WTC11 (cell line): ENCODE data around the gene RERG. TPM values are rescaled to one million over a fixed set of nuclear protein-coding genes. Genes with fewer than 3 reads are reported as not detected.

Experiments used
- ATAC-seq: fragments of 200-7000 bp; cut with Tn5 transposase; 2 replicates; pipeline ENCODE4 v1.10.0; 2021; ENCODE audit warnings: mild to moderate bottlenecking, moderate library complexity
- CTCF ChIA-PET: fragments of 300-600 bp; sonication (Branson Sonifier 250); formaldehyde crosslinking; loops from one replicate; lab custom pipeline; 2021; ENCODE audit warnings: antibody characterized with exemption; lab: Charles Lee
- POLR2A ChIA-PET: fragments of 350-600 bp; sonication (Branson Sonifier 250); formaldehyde crosslinking; loops from one replicate; lab custom pipeline; 2021; ENCODE audit warnings: antibody characterized with exemption; lab: Charles Lee
- DNase-seq: peaks from one replicate; pipeline ENCODE4 v3.0.0; 2021; ENCODE audit warnings: low spot score
- H3K27ac Mint-ChIP-seq: 2 replicates; pipeline ENCODE4 v1.8.0; 2021; ENCODE audit warnings: mixed read lengths
- H3K27me3 Mint-ChIP-seq: 2 replicates; pipeline ENCODE4 v1.8.0; 2021; ENCODE audit warnings: low read depth, mild to moderate bottlenecking, moderate library complexity, mixed read lengths
- H3K36me3 Mint-ChIP-seq: 2 replicates; pipeline ENCODE4 v1.8.0; 2021; ENCODE audit warnings: mixed read lengths
- H3K4me1 Mint-ChIP-seq: 2 replicates; pipeline ENCODE4 v1.8.0; 2022; ENCODE audit warnings: mixed read lengths
- H3K4me3 Mint-ChIP-seq: 2 replicates; pipeline ENCODE4 v1.8.0; 2021; ENCODE audit warnings: mild to moderate bottlenecking, moderate library complexity, mixed read lengths
- H3K9me3 Mint-ChIP-seq: 2 replicates; pipeline ENCODE4 v1.8.0; 2021; ENCODE audit warnings: mixed read lengths
- ATF1 ChIP-seq: sonication (generic); formaldehyde crosslinking; IDR thresholded peaks from 2 replicates; pipeline ENCODE4 v1.8.1; 2023; ENCODE audit warnings: mild to moderate bottlenecking, moderate library complexity, missing genetic modification reagents
- CBFB ChIP-seq: sonication (generic); formaldehyde crosslinking; IDR thresholded peaks from 2 replicates; pipeline ENCODE4 v1.8.1; 2022; ENCODE audit warnings: mild to moderate bottlenecking, low read depth, missing genetic modification reagents
- CDX4 ChIP-seq: fragments of 250-450 bp; sonication (Bioruptor Pico); IDR thresholded peaks from 2 replicates; pipeline ENCODE4 v1.9.0; 2021; ENCODE audit warnings: moderate library complexity, mild to moderate bottlenecking, inconsistent platforms, borderline replicate concordance
- CREB1 ChIP-seq: sonication (generic); formaldehyde crosslinking; IDR thresholded peaks from 2 replicates; pipeline ENCODE4 v1.8.0; 2023; ENCODE audit warnings: mild to moderate bottlenecking, missing genetic modification reagents
- E2F4 ChIP-seq: sonication (generic); formaldehyde crosslinking; IDR thresholded peaks from 2 replicates; pipeline ENCODE4 v1.8.1; 2022; ENCODE audit warnings: low read depth, mild to moderate bottlenecking, moderate library complexity, missing genetic modification reagents, borderline replicate concordance
- ELF4 ChIP-seq: sonication (generic); formaldehyde crosslinking; IDR thresholded peaks from 2 replicates; pipeline ENCODE4 v1.8.1; 2022; ENCODE audit warnings: low read depth, mild to moderate bottlenecking, moderate library complexity, missing genetic modification reagents
- ERG ChIP-seq: fragments of 250-450 bp; sonication (Bioruptor Pico); IDR thresholded peaks from 2 replicates; pipeline ENCODE4 v1.8.0; 2021; ENCODE audit warnings: mild to moderate bottlenecking
- FOXJ3 ChIP-seq: sonication (generic); formaldehyde crosslinking; IDR thresholded peaks from 2 replicates; pipeline ENCODE4 v1.9.0; 2021; ENCODE audit warnings: missing genetic modification reagents, mild to moderate bottlenecking, borderline replicate concordance
- FOXP4 ChIP-seq: sonication (generic); formaldehyde crosslinking; IDR thresholded peaks from 2 replicates; pipeline ENCODE4 v1.8.0; 2022; ENCODE audit warnings: mild to moderate bottlenecking, missing genetic modification reagents
- GRHL2 ChIP-seq: fragments of 250-450 bp; sonication (Bioruptor Pico); IDR thresholded peaks from 2 replicates; pipeline ENCODE4 v1.8.0; 2022; ENCODE audit warnings: mild to moderate bottlenecking, moderate library complexity; ENCODE audit not compliant: insufficient replicate concordance, severe bottlenecking
- HMGA2 ChIP-seq: fragments of 250-450 bp; sonication (Bioruptor Pico); IDR thresholded peaks from 2 replicates; pipeline ENCODE4 v1.4.0; 2021; ENCODE audit warnings: mild to moderate bottlenecking, moderate library complexity
- NR2C2 ChIP-seq: sonication (generic); formaldehyde crosslinking; IDR thresholded peaks from 2 replicates; pipeline ENCODE4 v1.8.0; 2022; ENCODE audit warnings: mild to moderate bottlenecking, missing genetic modification reagents
- OVOL2 ChIP-seq: fragments of 250-450 bp; sonication (Bioruptor Pico); IDR thresholded peaks from 2 replicates; pipeline ENCODE4 v1.9.0; 2021; ENCODE audit warnings: mild to moderate bottlenecking, borderline replicate concordance
- TEAD4 ChIP-seq: sonication (generic); formaldehyde crosslinking; IDR thresholded peaks from 2 replicates; pipeline ENCODE4 v1.8.0; 2022; ENCODE audit warnings: mild to moderate bottlenecking, missing genetic modification reagents
- ZNF281 ChIP-seq: sonication (generic); formaldehyde crosslinking; IDR thresholded peaks from 2 replicates; pipeline ENCODE4 v1.8.0; 2023; ENCODE audit warnings: mild to moderate bottlenecking, missing genetic modification reagents
- ZNF532 ChIP-seq: fragments of 250-450 bp; sonication (Bioruptor Pico); IDR thresholded peaks from 2 replicates; pipeline ENCODE4 v1.9.0; 2021; ENCODE audit warnings: mild to moderate bottlenecking, borderline replicate concordance
- total RNA-seq: library from RNA; stranded (reverse); gene quantifications from 3 replicates; pipeline ENCODE4 v1.2.3, GENCODE V29; 2021
- TF ChIP-seq, protein P1 (sequence below): sonication (generic); formaldehyde crosslinking; conservative IDR thresholded peaks from 2 replicates; pipeline ENCODE4 v1.8.1; 2023; ENCODE audit warnings: mild to moderate bottlenecking, low read depth, missing genetic modification reagents, moderate library complexity
- TF ChIP-seq, protein P2 (sequence below): sonication (generic); formaldehyde crosslinking; IDR thresholded peaks from 2 replicates; pipeline ENCODE4 v1.8.1; 2022; ENCODE audit warnings: mild to moderate bottlenecking, moderate library complexity, missing genetic modification reagents

Gene RERG
- total RNA-seq, 1 experiment from 2014 or later, result 0.28 TPM

- H3K9me3 Mint-ChIP-seq, result no peaks in the 10 kb centered on the region
- no peak overlapping the region for H3K4me3 Mint-ChIP-seq
- H3K27me3 Mint-ChIP-seq, result no peaks in the 10 kb centered on the region
- no peak for TF ChIP-seq CREB1
- TF ChIP-seq ZNF281 (CRISPR knock-in tag), result no peak
- TF ChIP-seq, protein P1, sequence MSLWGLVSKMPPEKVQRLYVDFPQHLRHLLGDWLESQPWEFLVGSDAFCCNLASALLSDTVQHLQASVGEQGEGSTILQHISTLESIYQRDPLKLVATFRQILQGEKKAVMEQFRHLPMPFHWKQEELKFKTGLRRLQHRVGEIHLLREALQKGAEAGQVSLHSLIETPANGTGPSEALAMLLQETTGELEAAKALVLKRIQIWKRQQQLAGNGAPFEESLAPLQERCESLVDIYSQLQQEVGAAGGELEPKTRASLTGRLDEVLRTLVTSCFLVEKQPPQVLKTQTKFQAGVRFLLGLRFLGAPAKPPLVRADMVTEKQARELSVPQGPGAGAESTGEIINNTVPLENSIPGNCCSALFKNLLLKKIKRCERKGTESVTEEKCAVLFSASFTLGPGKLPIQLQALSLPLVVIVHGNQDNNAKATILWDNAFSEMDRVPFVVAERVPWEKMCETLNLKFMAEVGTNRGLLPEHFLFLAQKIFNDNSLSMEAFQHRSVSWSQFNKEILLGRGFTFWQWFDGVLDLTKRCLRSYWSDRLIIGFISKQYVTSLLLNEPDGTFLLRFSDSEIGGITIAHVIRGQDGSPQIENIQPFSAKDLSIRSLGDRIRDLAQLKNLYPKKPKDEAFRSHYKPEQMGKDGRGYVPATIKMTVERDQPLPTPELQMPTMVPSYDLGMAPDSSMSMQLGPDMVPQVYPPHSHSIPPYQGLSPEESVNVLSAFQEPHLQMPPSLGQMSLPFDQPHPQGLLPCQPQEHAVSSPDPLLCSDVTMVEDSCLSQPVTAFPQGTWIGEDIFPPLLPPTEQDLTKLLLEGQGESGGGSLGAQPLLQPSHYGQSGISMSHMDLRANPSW (CRISPR knock-in tag), result no peak
- TF ChIP-seq FOXJ3, result no peak
- TF ChIP-seq ATF1 (CRISPR knock-in tag), result no peak
- TF ChIP-seq HMGA2 (CRISPR knock-in tag), result no peak
- no peak for TF ChIP-seq NR2C2 (CRISPR knock-in tag)
- TF ChIP-seq ERG, result no peak
- no peak for TF ChIP-seq GRHL2 (CRISPR knock-in tag)
- TF ChIP-seq E2F4 (CRISPR knock-in tag), result no peak
- no peak for TF ChIP-seq TEAD4 (CRISPR knock-in tag)
- TF ChIP-seq OVOL2, result no peak
- no peak for TF ChIP-seq CBFB (CRISPR knock-in tag)
- no peak for TF ChIP-seq FOXP4 (CRISPR knock-in tag)
- TF ChIP-seq, protein P2, sequence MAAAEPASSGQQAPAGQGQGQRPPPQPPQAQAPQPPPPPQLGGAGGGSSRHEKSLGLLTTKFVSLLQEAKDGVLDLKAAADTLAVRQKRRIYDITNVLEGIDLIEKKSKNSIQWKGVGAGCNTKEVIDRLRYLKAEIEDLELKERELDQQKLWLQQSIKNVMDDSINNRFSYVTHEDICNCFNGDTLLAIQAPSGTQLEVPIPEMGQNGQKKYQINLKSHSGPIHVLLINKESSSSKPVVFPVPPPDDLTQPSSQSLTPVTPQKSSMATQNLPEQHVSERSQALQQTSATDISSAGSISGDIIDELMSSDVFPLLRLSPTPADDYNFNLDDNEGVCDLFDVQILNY (CRISPR knock-in tag), result no peak
- no peak for TF ChIP-seq CDX4 (CRISPR knock-in tag)
- no peak for TF ChIP-seq ELF4 (CRISPR knock-in tag)
- TF ChIP-seq ZNF532 (CRISPR knock-in tag), result no peak
- DNase-seq, result no peak
- ChIA-PET POLR2A (no interaction called here), CTCF (no interaction called here)
- no peak overlapping the region for H3K27ac Mint-ChIP-seq
- H3K36me3 Mint-ChIP-seq, result no peaks in the 10 kb centered on the region
- H3K4me1 Mint-ChIP-seq, result no peaks in the 10 kb centered on the region
- ATAC-seq, result no peak
These were observed 37.4 kb downstream of the RERG start for GRCh38 chr12:15183821-15184220.
